ENCODE measurements around the gene FXYD7.

FXYD7 gene

DNA sequence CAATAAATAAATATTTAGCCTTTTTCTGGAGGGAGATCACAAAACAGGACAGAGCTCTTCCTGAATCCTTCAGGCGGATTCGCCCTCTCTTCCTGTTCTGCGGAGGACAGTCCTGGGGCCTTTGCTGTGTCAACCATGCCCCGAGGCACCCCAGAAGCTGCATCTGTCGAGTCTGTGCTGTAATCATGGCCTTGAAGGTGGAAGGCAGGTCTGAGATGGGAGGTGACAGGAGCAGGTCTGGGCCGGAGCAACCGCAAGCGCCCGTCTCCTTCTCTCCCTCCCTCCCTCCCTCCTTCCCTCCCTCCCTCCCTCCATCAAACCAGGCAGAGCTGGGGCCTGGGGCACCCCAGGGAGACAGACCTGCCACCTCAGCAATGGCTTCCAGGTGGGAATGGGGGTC, 32.1 kb upstream of the FXYD7 start:
- no peak for DNase-seq (ENCODE audit: low read depth, low spot score)

- no peak for DNase-seq (ENCODE audit: low read depth, low spot score)
These were observed 29.9 kb upstream of the FXYD7 start for GRCh38 chr19:35112995-35113688.

- DNase-seq (ENCODE audit: low read depth, low spot score): peak; percentile 51
These were observed 28.5 kb upstream of the FXYD7 start for GRCh38 chr19:35114353-35115176.

GRCh38 chr19:35115177-35115951, 27.7 kb upstream of the FXYD7 start, which contains the start of gene FXYD3:
Gene FXYD3, plus strand, starts transcription at chr19:35115823. Its CDS starts 3,554 bp downstream, at chr19:35119377.
- no peak for DNase-seq (ENCODE audit: low read depth, low spot score)

DNA sequence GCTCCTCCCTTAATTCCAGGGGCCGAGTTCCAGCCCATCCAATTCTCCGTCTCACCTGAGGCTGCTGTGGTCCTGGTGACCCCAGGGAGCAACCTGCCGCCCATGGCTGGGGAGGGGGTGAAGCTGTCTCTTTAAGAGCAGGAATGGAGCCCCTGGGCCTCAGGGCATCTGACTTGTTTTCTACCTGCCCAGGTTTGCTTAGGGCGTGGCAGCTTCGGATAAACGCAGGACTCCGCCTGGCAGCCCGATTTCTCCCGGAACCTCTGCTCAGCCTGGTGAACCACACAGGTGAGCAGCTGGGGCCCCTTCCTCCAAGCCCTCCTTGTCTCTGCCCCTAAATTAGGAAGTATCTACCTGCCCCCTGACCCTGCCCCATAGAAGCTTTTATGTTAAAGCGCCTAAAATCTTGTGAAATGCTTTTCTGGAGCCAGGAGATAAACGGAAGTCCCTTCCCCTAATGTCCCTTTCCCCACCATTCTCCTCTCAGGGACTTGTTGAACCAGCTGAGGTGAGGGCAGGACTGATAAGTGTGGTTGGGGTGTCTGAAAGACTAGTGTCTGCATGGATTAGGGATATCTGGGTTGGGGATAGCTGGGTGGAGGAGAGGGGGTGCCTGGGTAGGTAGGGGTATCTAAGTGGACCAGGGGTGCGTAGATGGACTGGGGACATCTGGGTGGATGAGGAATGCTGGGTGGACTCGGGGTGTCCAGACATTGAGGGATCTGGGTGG, 26.8 kb upstream of the FXYD7 start:
- DNase-seq (ENCODE audit: low read depth, low spot score): no peak

DNA sequence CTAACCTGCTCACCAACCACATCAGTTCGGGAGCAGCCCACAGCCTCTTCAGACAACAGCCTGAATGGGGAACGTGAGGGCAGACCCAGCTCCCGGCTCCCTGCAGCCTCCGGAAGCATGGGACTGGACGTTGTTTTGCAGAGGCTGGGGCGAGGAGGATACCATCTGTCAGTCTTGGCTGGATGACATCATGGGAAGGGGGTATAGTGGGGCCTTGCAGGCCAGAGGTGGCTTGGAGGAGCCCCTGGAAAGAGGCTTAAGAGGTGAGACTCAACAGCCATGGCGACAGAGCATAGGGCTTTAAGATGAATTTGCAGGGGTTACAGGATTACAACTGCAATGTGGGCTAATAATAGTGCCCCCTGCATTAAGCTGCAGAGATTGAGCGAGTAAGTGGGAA, 25.9 kb upstream of the FXYD7 start:
- no peak for DNase-seq (ENCODE audit: low read depth, low spot score)

- DNase-seq (ENCODE audit: low read depth, low spot score): no peak
These were observed 25.3 kb upstream of the FXYD7 start for GRCh38 chr19:35117799-35118198.

DNA sequence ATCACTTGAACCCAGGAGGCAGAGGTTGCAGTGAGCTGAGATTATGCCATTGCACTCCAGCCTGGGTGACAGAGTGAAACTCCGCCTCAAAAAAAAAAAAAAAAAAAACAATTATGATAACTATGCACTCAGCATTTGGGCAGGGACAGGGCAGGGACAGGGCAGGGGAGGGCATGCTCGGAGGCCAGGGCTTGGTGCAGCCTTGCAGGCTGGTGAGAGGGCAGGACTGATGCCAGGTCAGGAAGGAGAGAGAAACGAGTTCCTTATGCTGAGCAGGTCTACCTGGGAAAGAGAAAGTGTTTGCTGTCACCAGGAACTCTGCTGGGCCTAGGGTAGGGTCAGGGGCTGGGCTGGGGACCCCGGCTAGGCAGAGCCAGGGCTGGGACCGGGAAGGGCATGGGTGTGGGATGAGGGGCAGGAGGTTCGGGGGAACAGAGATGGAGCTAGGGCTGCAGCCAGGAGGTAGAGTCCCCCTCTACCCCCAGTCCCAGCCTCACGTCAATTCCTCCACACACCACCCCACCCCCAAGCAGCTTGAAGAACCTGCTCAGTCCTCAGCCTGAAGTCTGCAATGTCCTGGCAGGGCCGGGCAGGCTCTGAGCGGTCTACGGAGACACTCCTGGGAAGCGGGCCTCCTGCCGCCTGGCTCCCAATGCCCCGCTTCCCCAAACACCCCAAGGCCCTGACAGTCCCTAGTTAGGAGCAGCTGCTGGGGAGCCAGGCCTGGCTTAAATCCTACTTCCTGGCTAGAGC, 24.6 kb upstream of the FXYD7 start:
- DNase-seq (ENCODE audit: low read depth, low spot score): no peak

DNA sequence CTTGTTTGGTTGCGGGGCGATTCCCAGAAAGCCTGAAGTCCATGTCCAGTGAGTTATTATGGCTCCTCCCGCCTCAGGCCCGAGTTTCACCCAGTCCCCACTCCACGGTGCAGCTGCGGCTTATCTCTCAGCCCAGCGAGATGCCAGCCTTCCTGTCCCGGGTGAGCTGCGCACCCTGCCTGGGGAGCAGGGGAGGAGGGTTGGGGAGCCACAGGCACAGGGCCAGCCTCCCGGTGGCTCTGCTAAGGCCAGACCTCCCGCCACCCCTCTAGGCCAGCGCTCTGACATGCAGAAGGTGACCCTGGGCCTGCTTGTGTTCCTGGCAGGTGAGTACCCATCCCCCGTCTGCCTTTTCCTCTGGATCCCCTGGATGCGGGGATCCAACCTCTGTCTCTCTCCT, 24.0 kb upstream of the FXYD7 start:
- DNase-seq (ENCODE audit: low read depth, low spot score): no peak

DNA sequence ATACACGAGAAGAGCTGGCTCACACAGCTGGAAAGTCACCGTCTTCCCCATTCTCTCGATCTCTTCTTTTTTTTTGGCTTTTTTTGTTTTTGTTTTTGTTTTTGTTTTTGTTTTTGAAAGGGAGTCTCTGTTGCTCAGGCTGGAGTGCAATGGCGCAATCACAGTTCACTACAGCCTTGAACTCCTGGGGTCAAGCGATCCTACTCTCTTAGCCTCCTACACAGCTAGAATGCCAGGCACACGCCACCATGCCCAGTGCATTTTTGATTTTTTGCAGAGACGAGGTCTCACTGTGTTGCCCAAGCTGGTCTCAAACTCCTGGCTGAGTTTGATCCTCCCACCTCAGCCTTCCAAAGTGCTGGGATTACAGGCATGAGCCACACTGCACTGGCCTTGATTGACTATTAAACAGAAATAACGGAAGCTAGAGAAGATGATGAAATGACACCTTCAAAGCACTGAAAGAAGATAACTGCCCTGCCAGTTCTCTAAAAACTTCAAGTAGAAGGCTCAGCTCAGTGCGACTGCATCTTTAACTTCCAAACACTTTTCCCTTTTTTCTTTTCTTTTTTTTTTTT, 23.4 kb upstream of the FXYD7 start:
- DNase-seq (ENCODE audit: low read depth, low spot score): no peak

DNA sequence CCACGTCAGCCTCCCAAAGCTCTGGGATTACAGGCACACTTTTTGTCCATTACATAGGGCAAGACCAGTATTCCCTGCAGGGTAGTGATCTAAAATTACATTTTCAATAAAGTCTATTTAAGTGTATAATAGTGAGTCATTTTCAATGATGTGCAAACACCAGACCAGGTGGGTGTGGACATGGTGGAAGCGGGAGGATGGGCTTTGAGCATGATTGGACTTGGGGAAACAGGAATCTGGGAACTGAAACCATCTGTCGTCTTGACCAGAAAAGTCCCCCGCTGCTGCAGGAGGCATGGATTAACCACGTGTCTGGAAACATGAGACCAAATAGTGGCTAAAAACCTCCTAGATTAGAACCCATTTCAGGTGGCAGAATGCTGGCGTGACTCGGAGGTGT, 22.6 kb upstream of the FXYD7 start:
- DNase-seq (ENCODE audit: low read depth, low spot score): no peak

GRCh38 chr19:35120898-35121297, 22.2 kb upstream of the FXYD7 start:
- DNase-seq (ENCODE audit: low read depth, low spot score): no peak

DNA sequence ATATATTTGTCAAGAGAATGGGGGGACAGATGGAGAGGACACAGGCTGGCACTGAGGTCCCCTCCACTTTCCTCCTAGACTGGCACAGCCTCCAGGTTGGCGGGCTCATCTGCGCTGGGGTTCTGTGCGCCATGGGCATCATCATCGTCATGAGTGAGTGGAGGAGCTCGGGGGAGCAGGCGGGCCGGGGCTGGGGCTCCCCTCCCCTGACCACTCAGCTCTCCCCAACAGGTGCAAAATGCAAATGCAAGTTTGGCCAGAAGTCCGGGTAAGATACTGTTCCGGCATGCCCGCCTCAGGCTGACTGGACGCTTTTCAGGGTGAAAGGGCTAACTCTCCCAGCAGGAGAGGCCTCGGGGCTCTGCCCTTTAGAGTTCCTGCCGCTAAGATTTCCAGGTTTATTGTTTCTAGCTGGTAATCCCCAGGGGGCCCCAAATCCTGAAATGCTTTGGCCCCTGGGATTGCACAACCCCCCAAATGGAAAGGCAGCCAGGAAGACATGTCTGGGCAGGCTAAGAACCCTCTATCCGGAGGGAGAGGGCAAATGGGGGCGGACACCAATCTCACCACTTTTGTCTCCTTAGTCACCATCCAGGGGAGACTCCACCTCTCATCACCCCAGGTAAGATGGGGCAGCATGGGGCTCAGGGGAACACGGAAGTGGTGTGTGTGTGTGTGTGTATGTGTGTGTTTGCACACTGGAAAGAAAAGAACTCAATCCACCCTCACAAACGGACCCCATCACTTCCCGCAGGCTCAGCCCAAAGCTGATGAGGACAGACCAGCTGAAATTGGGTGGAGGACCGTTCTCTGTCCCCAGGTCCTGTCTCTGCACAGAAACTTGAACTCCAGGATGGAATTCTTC, 20.1 kb upstream of the FXYD7 start:
- no peak for DNase-seq (ENCODE audit: low read depth, low spot score)

DNA sequence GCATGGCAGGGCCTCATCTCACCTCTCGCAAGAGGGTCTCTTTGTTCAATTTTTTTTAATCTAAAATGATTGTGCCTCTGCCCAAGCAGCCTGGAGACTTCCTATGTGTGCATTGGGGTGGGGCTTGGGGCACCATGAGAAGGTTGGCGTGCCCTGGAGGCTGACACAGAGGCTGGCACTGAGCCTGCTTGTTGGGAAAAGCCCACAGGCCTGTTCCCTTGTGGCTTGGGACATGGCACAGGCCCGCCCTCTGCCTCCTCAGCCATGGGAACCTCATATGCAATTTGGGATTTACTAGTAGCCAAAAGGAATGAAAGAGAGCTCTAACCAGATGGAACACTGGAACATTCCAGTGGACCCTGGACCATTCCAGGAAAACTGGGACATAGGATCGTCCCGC, 19.5 kb upstream of the FXYD7 start:
- DNase-seq (ENCODE audit: low read depth, low spot score): no peak

GRCh38 chr19:35124098-35125060, 18.7 kb upstream of the FXYD7 start:
- DNase-seq (ENCODE audit: low read depth, low spot score): peak; percentile 68

- no peak for DNase-seq (ENCODE audit: low read depth, low spot score)
These were observed 17.8 kb upstream of the FXYD7 start for GRCh38 chr19:35125270-35125717.

GRCh38 chr19:35125749-35126623, 17.1 kb upstream of the FXYD7 start:
- DNase-seq (ENCODE audit: low read depth, low spot score): no peak

Data from activated naive CD8-positive, alpha-beta T cell treated with anti-CD3 and anti-CD28 coated beads, Interleukin-2, amount 50 U/mL, for 16 hours (primary cell).